NCI-H1092 treated with DMSO at 0.1 percent for 48 hours (cell line): ENCODE data around the gene SLC49A3.
"Not testable (repeated sequence)": the region's sequence is repeated elsewhere in the genome, so short reads cannot be mapped to it uniquely, and the experiment has no call there.

Source experiments
- DNase-seq: peaks from one replicate; lab custom pipeline; 2025; lab: John Stamatoyannopoulos, UW

The SLC49A3 gene

GRCh38 chr4:688854-689681, at the start of gene SLC49A3:
SLC49A3 (minus strand) TSS chr4:689151; CDS start chr4:689127, 24 bp downstream.
- DNase-seq = no peak

DNA sequence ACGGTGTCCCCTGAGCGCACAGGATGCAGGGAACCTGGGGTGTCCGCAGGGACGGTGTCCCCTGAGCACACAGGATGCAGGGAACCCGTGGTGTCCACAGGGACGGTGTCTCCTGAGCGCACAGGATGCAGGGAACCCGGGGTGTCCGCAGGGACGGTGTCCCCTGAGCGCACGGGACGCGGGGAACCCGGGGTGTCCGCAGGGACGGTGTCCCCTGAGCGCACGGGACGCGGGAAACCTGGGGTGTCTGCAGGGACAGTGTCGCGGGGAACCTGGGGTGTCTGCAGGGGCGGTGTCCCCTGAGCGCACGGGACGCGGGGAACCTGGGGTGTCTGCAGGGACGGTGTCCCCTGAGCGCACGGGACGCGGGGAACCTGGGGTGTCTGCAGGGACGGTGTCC, 47.6 kb upstream of the SLC49A3 start:
- not testable (repeated sequence) for DNase-seq

DNA sequence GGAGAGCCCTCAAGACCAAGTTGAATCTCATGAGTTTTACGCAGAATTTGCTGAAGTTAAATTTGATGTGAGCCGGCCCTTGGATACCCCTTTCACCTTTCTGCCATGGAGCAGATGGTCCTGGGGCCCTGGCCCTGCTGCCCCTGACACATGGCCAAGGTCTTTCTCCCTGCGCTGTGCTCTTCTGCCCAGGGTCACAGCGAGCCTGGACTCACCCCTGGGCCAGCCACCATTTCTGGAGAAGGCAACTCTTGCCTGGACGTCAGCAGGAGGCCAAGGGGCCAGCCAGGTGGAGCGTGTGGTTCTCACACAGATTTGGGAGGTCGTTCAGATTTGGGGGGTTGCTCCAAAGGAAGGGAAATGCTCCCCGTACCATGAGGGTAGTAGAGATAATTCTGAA, 46.6 kb upstream of the SLC49A3 start:
- DNase-seq = no peak

DNA sequence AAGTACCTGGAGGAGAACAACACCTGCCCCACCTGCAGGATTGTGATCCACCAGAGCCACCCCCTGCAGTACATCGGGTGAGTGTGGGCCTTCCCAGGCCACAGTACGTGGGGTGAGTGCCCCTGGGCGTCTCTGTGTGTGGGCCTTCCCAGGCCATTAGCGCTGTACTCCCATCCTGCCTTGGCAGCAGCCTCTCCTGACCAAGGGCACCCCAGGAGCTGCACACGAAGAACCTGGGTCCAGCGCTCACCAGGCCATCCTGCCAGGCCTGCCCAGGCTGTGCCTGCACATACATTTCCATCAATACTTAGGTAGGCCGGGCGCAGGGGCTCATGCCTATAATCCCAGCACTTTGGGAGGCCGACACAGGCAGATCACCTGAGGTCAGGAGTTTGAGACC, 46.0 kb upstream of the SLC49A3 start:
- DNase-seq = no peak

DNA sequence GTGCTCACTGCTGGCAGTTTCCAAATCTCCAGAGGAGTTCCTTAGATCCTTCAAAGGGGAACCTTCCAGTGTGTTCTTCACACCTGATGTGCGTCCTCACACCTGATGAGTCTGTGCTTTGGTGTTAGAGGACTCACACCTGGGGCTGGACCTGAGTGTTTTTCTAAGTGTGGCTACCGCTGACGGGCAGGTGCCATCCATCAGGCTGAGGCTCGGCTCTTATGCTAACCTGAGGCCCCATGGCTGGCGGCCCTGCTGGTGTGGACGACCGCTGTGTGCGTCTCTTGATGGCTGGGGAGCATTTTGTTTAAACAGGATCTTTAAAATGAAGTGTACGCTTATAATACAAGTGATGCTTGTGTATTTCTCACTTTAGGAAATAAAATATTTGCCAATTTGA, 45.1 kb upstream of the SLC49A3 start:
- DNase-seq = no peak

- no peak for DNase-seq
Observed at GRCh38 chr4:733631-733980, 44.7 kb upstream of the SLC49A3 start.

GRCh38 chr4:732911-733630, 44.1 kb upstream of the SLC49A3 start:
- DNase-seq = no peak

DNA sequence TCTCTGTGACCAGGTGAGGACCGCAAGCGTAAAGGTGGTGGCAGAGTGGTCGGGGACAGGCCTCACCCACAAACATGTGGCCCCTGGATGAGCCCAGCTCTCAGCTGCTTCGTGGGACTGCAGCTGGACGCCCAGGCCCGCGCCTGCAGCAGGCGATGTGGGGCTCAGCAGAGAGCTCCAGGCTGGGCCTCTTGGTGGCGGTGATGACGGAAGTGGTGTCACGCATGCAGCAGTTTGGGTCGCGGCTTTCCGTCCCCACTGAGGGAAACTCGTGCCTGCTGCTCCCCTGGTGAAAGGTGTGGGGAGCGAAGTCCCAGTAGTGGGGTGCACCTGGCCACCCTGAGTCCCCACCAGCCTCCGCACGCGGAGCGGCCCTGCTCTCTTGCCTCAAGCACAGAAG, 43.5 kb upstream of the SLC49A3 start:
- no peak for DNase-seq

GRCh38 chr4:731954-732353, 43.0 kb upstream of the SLC49A3 start:
- DNase-seq = not testable (repeated sequence)

DNA sequence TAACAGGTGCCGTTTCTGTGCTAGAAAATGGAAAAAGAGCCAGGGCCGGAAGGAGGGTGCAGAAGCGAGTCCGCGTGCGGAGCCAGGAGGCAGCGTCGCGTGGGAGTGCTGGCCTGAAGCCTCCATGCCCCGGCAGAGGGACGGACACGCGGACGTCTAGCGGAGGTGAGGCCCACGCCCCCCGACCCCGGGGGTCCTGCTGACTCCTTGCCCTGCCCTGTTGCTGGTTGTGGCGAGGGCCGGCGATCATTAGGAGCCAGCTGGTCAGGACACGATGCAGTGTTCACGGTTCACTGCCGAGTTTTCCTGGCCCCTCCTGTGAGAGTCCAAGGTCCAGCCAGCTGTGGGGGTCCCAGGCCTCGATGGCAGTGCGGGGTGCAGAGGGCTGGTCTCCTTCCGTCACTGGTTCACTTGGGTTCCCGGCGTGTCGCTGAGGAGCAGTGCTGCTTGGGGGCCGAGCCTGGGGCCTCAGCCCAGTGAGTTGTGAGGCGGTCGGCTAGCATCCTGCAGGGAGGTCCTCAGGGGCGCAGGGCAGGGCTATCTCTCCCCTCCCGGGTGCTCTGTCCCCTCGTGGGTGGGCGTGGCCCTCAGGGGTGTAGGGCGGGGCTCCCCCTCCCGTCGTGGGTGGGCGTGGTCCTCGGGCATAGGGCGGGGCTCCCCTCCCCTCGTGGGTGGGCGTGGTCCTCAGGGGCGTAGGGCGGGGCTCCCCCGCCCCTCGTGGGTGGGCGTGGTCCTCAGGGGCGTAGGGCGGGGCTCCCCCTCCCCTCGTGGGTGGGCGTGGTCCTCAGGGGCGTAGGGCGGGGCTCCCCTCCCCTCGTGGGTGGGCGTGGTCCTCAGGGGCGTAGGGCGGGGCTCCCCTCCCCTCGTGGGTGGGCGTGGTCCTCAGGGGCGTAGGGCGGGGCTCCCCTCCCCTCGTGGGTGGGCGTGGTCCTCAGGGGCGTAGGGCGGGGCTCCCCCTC, 42.3 kb upstream of the SLC49A3 start:
- not testable (repeated sequence) for DNase-seq

GRCh38 chr4:730511-730910, 41.6 kb upstream of the SLC49A3 start:
- DNase-seq = no peak

DNA sequence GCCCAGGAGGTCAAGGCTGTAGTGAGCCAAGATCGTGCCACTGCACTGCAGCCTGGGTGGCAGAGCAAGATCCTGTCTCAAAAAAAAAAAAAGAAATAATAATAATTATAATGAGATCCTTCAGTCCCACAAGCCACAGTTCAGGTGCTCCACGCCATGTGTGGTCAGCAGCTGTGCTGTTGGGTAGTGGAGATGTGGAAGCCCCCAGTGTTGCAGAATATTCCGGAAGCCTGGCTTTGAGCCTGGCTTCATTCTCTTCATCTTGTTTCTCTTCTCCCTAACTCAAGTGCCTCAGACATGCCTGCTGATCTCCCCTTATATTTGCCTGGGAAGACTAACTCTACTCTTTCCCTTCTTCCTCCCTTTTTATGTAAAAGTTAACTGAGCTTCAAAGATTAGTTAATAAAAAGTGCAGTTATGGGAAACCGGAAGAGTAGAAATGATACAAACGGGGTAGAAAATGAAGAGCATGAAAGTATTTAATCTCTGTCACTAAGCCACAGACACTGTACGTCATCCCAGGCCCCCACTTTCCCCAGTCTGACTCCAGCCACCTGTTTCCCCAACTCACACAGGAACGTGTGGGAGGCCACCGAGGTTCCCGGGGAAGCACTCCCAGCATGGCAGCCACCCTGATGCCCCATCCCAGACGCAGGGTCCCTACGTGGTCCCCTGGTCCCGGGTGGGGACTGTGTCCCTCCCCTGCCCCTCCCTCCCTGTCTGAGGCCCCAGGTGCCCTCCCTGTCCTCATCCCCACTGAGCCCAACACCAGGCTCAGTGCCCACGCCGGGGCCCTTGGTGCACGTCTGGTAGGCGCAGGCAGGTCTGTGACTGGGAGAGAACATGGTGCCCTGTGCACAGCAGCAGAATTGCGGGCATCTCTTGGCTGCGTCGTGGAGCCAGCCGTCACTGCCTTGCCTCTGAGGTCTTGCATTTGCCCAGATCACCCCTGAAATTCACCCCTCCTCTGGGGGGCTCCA, 40.7 kb upstream of the SLC49A3 start:
- DNase-seq = no peak

DNA sequence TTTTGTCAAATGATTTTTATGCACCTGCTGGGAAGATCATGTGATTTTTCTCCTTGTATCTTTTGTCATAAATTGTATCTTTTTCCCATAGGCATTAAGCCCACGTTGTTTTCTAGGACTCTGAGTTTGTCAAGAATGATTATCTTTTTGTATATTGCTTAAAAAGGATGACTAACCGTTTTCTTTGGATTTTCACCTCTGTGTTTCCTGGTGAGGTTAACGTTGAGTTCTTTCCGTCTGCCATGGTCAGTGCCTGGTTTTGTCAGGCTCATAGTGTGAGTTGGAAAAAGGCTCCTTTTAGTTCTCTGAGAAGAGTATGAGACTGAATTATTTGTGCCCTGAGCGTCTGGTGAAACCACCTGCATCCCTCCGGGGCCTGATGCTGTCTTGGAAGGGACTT, 38.6 kb upstream of the SLC49A3 start:
- DNase-seq = no peak

DNA sequence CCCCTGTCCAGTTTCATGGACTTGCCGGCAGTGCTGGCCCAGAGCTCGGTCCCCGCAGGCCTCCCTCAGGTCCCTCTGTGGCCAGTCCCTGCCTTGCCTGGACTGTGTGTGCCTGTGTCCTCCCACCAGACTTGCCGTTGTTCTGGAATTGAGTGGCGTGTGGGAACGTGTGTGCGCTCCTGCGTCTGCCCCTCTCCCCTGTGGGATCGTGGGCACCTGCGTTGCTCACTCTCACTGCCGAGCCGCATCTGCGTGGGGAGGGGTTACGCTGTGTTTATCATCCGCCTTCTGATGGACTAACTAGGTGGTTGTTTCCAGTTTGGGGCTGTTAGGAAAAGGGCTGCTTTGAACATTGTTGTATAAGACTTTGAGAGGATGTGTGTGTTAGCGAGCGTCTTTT, 37.9 kb upstream of the SLC49A3 start:
- no peak for DNase-seq

DNA sequence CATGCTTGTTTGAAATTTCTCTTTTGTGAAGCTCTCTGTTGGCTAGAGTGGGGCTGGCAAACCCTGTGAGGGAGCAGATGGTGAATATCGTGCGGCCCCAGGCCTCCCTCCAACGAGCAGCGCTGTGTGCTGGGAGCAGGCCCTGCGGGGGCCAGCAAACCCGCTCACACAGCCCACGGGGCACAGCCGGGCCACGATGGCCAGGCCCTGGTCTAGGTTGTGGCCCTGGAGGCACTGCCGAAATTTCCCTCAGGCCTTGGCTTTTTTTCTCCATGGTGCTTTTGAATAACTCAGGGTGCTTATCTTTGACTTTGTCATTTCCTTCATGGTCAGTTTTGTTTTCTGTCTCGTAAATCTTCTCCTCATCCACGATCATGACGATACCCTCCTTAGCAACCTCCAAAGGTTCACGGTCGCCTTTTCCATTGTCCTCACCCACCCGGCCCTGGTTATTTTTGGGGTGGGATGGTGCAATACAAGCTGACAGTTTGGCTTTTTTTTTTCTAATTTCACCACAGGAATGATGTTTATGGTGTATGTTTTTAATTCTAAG, 37.4 kb upstream of the SLC49A3 start:
- no peak for DNase-seq

DNA sequence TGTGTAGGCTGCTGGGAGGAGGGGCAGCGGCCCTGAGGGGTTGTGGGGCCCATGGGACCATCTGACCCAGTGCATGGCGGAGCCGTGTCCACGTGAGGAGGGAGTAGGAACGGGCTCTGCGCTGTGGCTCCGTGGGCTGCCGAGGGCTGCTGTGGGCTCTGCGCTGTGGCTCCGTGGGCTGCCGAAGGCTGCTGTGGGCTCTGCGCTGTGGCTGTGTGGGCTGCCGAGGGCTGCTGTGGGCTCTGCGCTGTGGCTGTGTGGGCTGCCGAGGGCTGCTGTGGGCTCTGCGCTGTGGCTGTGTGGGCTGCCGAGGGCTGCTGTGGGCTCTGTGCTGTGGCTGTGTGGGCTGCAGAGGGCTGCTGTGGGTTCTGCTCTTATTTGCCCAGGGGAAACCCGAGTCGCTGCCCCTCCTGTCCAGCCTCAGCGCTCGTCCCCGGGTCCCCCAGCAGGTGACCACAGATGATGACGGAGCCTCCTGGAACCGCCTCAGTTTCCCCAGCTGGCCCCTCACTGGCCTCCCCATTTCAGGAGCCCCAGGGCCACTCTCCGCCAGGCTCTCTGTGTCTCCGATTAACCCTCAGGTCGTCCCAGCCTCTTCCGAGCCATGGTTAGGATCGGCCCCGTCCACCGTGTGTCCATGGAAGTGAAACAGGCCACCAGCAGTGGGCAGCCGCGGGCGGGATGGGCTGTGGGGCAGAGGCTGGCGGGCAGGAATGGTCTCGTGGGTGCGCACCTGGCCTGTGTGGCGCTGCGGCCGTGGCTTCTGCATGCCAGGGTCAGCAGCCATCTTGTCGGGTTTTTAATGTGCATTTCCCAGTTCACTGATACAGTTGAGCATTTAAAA, 36.7 kb upstream of the SLC49A3 start:
- no peak for DNase-seq

- no peak for DNase-seq
Observed at GRCh38 chr4:723751-724530, 35.0 kb upstream of the SLC49A3 start.

DNA sequence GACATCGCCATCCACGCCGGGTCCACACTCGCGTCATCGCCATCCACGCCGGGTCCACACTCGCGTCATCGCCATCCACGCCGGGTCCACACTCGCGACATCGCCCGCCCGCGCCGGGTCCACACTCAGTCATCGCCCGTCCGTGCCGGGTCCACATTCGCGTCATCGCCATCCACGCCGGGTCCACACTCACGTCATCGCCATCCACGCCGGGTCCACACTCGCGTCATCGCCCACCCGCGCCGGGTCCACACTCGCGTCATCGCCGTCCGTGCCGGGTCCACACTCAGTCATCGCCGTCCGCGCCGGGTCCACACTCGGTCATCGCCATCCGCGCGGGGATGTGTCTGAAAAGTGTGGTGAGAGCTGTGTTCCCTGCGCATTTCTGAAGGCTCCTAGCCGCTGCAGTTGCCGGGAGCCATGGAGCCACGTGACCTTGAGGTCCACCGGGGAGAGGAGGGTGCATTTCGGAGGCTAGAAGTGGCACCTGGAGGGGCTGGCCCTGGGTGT, 34.0 kb upstream of the SLC49A3 start:
- DNase-seq = no peak

DNA sequence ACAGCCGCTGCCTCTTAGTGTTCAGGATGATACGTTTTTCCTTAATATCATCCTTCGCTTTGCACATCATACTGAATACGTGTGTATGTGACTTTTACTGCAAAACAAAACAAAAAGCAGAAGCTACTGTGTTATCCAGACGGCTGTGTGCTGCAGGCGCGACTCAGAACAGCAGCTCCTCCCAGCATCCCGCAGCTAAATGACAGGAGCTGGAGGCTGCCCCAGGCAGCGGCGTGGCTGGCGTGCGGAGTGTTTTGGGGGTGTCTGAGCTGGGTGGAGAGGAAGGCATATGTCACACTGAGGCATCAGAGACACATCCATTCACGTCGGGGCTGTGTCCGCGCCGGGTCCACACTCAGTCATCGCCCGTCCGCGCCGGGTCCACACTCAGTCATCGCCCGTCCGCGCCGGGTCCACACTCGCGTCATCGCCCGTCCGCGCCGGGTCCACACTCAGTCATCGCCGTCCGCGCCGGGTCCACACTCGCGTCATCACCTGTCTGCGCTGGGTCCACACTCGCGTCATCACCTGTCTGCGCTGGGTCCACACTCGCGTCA, 33.3 kb upstream of the SLC49A3 start:
- DNase-seq = no peak
